ENCODE measurements around the gene UCP2. TPM values are rescaled to one million over a fixed set of nuclear protein-coding genes. Genes with fewer than 3 reads are reported as not detected.

Gene UCP2, protein sequence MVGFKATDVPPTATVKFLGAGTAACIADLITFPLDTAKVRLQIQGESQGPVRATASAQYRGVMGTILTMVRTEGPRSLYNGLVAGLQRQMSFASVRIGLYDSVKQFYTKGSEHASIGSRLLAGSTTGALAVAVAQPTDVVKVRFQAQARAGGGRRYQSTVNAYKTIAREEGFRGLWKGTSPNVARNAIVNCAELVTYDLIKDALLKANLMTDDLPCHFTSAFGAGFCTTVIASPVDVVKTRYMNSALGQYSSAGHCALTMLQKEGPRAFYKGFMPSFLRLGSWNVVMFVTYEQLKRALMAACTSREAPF
- polyA plus RNA-seq (2013, experiment 1 of 2), result 47.4 TPM
- 47.6 TPM for polyA plus RNA-seq (2013, experiment 2 of 2)

DNA sequence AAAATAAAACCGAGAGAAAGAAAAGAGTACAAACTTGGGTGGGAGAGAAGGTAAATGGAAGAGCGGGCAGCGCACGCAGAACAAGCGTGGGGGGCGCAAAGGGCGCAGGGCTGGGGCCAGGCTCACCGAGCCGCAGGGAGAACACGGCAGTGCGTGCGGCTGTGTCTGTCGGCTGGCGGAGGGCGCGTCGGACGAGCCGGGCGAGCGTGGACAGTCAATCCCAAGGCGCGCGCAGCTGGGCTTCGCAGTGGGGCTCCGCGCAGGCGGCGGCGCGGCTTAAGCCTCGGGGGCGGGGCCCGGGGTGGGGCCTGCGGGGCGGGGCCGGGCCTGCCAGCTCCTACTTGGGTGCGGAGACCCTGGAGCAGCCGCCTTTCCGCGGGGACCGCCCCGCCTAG lies at the start of gene UCP2:
Gene UCP2, minus strand, starts transcription at position 249 of the 395 bp plus-strand sequence. CDS start 4,465 bp downstream, outside the sequence.
- Histone ChIP-seq H3K79me2 (ENCODE audit: control insufficient read depth, insufficient read depth, low read length) (peaks cover 7% of the 10 kb centered on the region), H3K18ac (ENCODE audit: low read length) (peak within 1 kb of the TSS; percentile 53), H3K27ac (ENCODE audit: low read depth, low read length) (peak within 1 kb of the TSS; percentile 31), H3K4me1 (ENCODE audit: control insufficient read depth, low read depth, low read length) (peaks cover 16% of the 10 kb centered on the region), H3K4ac (ENCODE audit: low read depth, low read length) (peak within 1 kb of the TSS; percentile 22), H4K5ac (ENCODE audit: low read length) (peak within 1 kb of the TSS; percentile 59), H4K8ac (ENCODE audit: low read depth, low read length) (no peak within 1 kb of the TSS), H3K56ac (ENCODE audit: low read length) (peak within 1 kb of the TSS; percentile 96), H2AK5ac (ENCODE audit: low read length) (peak within 1 kb of the TSS; percentile 98), H3K36me3 (ENCODE audit: control insufficient read depth, insufficient read depth, low read length) (peaks cover 8% of the 10 kb centered on the region), H2BK120ac (ENCODE audit: low read depth, low read length) (no peak within 1 kb of the TSS), H3K9ac (ENCODE audit: low read length) (peak within 1 kb of the TSS; percentile 89), H2BK15ac (replicated peaks; ENCODE audit: low read depth) (no peak within 1 kb of the TSS), H3K4me3 (ENCODE audit: low read length) (peak within 1 kb of the TSS; percentile 73), H2BK5ac (ENCODE audit: low read length) (peak within 1 kb of the TSS; percentile 62), H3K23ac (ENCODE audit: low read length) (peak within 1 kb of the TSS; percentile 45), H3K27me3 (ENCODE audit: insufficient read depth, low read length, poor library complexity) (no peaks in the 10 kb centered on the region), H3K79me1 (ENCODE audit: low read length) (peaks cover 10% of the 10 kb centered on the region), H3K4me2 (ENCODE audit: low read length) (peak within 1 kb of the TSS; percentile 84)
- no CpG with 5 or more reads among the region's 43 CpGs for WGBS (ENCODE audit: extremely low coverage, insufficient coverage, low lambda C conversion rate)
- DNase-seq, result no peak

DNA sequence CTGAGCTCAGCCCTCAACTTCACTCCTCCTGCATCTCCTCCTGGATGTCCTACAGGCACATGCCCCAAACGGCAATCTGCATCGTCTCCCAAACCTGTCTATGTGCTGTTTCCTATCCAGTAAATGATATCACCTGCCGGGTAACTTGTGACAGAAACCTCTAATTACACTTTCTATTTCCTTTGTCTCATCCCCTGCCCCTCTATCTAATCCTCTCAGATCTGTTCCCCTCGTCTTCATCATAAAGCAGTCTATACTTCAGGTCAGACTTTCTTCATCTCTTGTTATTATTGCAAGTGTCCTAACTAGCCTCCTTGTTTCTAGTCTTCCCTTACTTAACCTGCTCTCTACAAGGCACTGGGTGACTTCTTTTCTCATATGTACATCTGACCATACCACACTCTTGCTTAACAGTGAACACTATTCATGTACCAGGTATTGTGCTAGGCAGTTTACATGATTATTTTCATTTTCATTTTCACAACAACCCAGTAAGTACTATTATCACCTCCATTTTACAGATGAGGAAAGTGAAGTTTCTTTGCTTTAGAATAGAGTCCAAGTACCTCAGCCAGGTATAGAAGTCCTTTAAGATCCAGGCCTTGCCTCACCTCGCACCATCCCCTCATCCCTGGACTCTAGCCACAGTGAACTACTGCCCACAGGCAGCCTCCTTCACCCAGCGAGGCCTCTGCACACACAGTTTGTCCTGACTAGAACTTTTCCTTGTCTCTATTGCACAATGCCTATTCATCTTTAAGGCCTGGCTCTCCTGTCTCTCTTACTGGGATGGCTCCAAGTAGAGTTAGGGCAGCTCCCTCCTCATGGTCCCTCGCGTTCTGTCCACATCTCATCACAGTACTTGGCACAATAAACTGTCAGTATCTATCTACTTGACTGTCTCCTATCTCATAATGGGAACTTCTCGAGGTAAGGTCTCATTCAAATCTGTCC lies 48.4 kb upstream of the UCP2 start:
- no peak overlapping the region for H2BK15ac ChIP-seq (replicated peaks; ENCODE audit: low read depth)
- no peak overlapping the region for H3K56ac ChIP-seq (ENCODE audit: low read length)
- H3K23ac ChIP-seq (ENCODE audit: low read length), result no peak overlapping the region
- H2BK120ac ChIP-seq (ENCODE audit: low read depth, low read length), result no peak overlapping the region
- H3K79me2 ChIP-seq (ENCODE audit: control insufficient read depth, insufficient read depth, low read length), result no peaks in the 10 kb centered on the region
- H3K4me2 ChIP-seq (ENCODE audit: low read length), result no peak overlapping the region
- no peak overlapping the region for H4K5ac ChIP-seq (ENCODE audit: low read length)
- no peak for DNase-seq
- H3K18ac ChIP-seq (ENCODE audit: low read length), result no peak overlapping the region
- no peak overlapping the region for H3K27ac ChIP-seq (ENCODE audit: low read depth, low read length)
- WGBS (ENCODE audit: extremely low coverage, insufficient coverage, low lambda C conversion rate), result no CpG with 5 or more reads among the region's 9 CpGs
- H2BK5ac ChIP-seq (ENCODE audit: low read length), result no peak overlapping the region
- H3K4me1 ChIP-seq (ENCODE audit: control insufficient read depth, low read depth, low read length), result no peaks in the 10 kb centered on the region
- H3K27me3 ChIP-seq (ENCODE audit: insufficient read depth, low read length, poor library complexity), result no peaks in the 10 kb centered on the region
- no peaks in the 10 kb centered on the region for H3K79me1 ChIP-seq (ENCODE audit: low read length)
- no peak overlapping the region for H2AK5ac ChIP-seq (ENCODE audit: low read length)
- no peak overlapping the region for H3K4ac ChIP-seq (ENCODE audit: low read depth, low read length)
- H4K8ac ChIP-seq (ENCODE audit: low read depth, low read length), result no peak overlapping the region
- H3K36me3 ChIP-seq (ENCODE audit: control insufficient read depth, insufficient read depth, low read length), result no peaks in the 10 kb centered on the region
- H3K9ac ChIP-seq (ENCODE audit: low read length), result no peak overlapping the region
- H3K4me3 ChIP-seq (ENCODE audit: low read length), result no peak overlapping the region

DNA sequence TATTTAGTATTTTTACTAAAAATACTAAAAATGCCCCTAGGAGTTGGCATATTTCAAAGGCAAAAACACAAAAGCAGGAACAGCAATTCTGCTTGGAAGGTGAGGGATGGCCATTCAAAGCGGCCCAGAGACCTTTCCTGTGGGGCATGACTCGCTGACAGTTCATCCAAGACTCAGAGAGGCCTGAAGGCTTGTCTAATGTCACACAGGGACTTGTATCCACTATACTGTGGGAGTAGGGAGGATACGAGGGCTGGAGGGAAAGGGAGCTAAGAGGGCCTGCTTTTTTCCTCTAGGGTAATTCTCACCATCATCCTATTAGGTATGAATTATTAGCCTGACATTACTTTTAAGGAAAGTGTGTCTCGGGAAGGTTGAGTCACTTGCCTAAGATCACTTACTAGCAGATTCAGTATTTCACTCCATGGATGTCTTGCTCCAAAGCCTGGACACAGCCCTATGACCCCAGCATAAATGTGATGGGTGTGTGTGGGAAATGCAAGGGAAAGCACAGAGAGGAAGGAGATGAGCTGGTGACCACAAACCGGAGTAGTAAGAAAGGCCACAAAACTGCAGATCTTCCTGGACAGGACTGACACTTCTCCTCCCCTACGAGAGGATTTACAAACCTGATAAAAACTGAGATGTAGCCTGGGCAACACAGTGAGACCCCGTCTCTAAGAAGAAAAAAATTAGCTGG lies 43.0 kb upstream of the UCP2 start:
- no peak overlapping the region for H4K8ac ChIP-seq (ENCODE audit: low read depth, low read length)
- H3K56ac ChIP-seq (ENCODE audit: low read length), result no peak overlapping the region
- H3K27ac ChIP-seq (ENCODE audit: low read depth, low read length), result no peak overlapping the region
- no peak overlapping the region for H3K23ac ChIP-seq (ENCODE audit: low read length)
- H3K9ac ChIP-seq (ENCODE audit: low read length), result no peak overlapping the region
- no peak overlapping the region for H3K4ac ChIP-seq (ENCODE audit: low read depth, low read length)
- no peak overlapping the region for H2AK5ac ChIP-seq (ENCODE audit: low read length)
- H3K4me1 ChIP-seq (ENCODE audit: control insufficient read depth, low read depth, low read length), result no peaks in the 10 kb centered on the region
- no peaks in the 10 kb centered on the region for H3K27me3 ChIP-seq (ENCODE audit: insufficient read depth, low read length, poor library complexity)
- H2BK120ac ChIP-seq (ENCODE audit: low read depth, low read length), result no peak overlapping the region
- WGBS (ENCODE audit: extremely low coverage, insufficient coverage, low lambda C conversion rate), result no CpG with 5 or more reads among the region's 7 CpGs
- no peaks in the 10 kb centered on the region for H3K79me2 ChIP-seq (ENCODE audit: control insufficient read depth, insufficient read depth, low read length)
- no peak overlapping the region for H3K4me3 ChIP-seq (ENCODE audit: low read length)
- no peaks in the 10 kb centered on the region for H3K79me1 ChIP-seq (ENCODE audit: low read length)
- H4K5ac ChIP-seq (ENCODE audit: low read length), result no peak overlapping the region
- no peak overlapping the region for H3K4me2 ChIP-seq (ENCODE audit: low read length)
- no peak overlapping the region for H3K18ac ChIP-seq (ENCODE audit: low read length)
- no peak overlapping the region for H2BK5ac ChIP-seq (ENCODE audit: low read length)
- no peak for DNase-seq
- no peaks in the 10 kb centered on the region for H3K36me3 ChIP-seq (ENCODE audit: control insufficient read depth, insufficient read depth, low read length)
- H2BK15ac ChIP-seq (replicated peaks; ENCODE audit: low read depth), result no peak overlapping the region

DNA sequence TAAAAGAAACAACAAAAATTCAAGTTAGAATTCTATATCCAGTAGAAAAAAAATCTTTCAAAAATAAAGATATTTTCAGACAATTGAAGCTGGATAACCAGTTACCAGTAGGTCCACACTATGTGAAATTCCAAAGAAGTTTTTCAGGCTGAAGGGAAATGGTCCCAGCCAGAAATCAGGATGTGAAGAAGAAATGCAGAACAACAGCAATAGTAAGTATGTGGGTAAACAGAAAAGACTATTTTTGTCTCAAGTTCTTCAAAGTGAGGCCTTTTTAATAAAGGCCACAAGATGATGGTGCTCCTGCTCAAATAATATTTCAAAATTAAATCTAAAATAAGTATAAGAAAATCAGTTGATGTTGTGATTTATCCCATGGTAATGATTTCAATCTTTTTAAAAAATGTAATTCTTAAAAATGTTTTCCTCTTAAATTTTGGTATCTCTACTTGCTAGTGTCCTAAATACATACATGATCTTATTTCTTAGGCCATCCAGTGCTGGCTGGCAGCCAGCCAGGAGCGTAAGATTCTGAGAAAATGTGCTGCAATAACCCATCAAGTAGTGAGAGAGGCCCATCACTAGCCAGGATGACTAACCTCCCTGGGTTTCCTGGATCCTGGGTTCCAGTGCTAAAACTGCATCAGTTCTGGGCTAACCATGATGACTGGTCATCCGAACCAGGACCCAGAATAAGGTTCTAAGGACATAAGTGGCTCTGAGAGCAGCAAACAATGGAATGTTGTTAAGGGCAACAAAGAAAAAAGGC lies 41.8 kb upstream of the UCP2 start:
- Histone ChIP-seq H3K27me3 (ENCODE audit: insufficient read depth, low read length, poor library complexity) (no peaks in the 10 kb centered on the region), H2AK5ac (ENCODE audit: low read length) (no peak overlapping the region), H3K23ac (ENCODE audit: low read length) (no peak overlapping the region), H3K18ac (ENCODE audit: low read length) (no peak overlapping the region), H3K4me1 (ENCODE audit: control insufficient read depth, low read depth, low read length) (no peaks in the 10 kb centered on the region), H3K4ac (ENCODE audit: low read depth, low read length) (no peak overlapping the region), H2BK15ac (replicated peaks; ENCODE audit: low read depth) (no peak overlapping the region), H4K5ac (ENCODE audit: low read length) (no peak overlapping the region), H3K9ac (ENCODE audit: low read length) (no peak overlapping the region), H3K79me2 (ENCODE audit: control insufficient read depth, insufficient read depth, low read length) (no peaks in the 10 kb centered on the region), H3K79me1 (ENCODE audit: low read length) (no peaks in the 10 kb centered on the region), H3K56ac (ENCODE audit: low read length) (no peak overlapping the region), H4K8ac (ENCODE audit: low read depth, low read length) (no peak overlapping the region), H2BK5ac (ENCODE audit: low read length) (no peak overlapping the region), H2BK120ac (ENCODE audit: low read depth, low read length) (no peak overlapping the region), H3K36me3 (ENCODE audit: control insufficient read depth, insufficient read depth, low read length) (no peaks in the 10 kb centered on the region), H3K27ac (ENCODE audit: low read depth, low read length) (no peak overlapping the region), H3K4me2 (ENCODE audit: low read length) (no peak overlapping the region), H3K4me3 (ENCODE audit: low read length) (no peak overlapping the region)
- no CpG with 5 or more reads among the region's 2 CpGs for WGBS (ENCODE audit: extremely low coverage, insufficient coverage, low lambda C conversion rate)
- no peak for DNase-seq

DNA sequence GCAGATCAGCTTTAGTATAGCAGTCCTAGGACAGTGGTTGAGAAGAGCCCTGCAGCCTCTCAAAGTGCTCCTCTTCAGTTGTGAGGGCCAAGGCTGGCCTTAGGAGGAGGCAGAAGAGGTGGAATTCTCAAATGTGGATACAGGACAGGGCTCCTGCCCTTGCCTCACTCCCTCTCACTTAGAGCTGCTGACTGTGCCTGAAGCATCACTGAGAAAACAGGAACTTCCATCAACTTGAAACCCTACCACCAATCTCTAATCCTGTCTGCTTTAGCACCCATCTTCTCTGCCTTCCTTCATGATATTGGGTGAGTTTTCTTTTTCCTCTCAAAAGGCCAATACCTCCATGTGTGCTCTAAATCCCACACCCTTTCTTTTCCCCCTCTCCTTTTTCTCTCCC lies 40.6 kb upstream of the UCP2 start:
- no peak overlapping the region for H4K8ac ChIP-seq (ENCODE audit: low read depth, low read length)
- no peak overlapping the region for H2BK120ac ChIP-seq (ENCODE audit: low read depth, low read length)
- H3K4me1 ChIP-seq (ENCODE audit: control insufficient read depth, low read depth, low read length), result no peaks in the 10 kb centered on the region
- H3K18ac ChIP-seq (ENCODE audit: low read length), result no peak overlapping the region
- no peak overlapping the region for H3K9ac ChIP-seq (ENCODE audit: low read length)
- H3K4ac ChIP-seq (ENCODE audit: low read depth, low read length), result no peak overlapping the region
- no peak overlapping the region for H3K23ac ChIP-seq (ENCODE audit: low read length)
- DNase-seq, result no peak
- H3K79me2 ChIP-seq (ENCODE audit: control insufficient read depth, insufficient read depth, low read length), result no peaks in the 10 kb centered on the region
- no peak overlapping the region for H3K56ac ChIP-seq (ENCODE audit: low read length)
- no peaks in the 10 kb centered on the region for H3K27me3 ChIP-seq (ENCODE audit: insufficient read depth, low read length, poor library complexity)
- no peak overlapping the region for H2BK15ac ChIP-seq (replicated peaks; ENCODE audit: low read depth)
- H3K79me1 ChIP-seq (ENCODE audit: low read length), result no peaks in the 10 kb centered on the region
- H3K4me3 ChIP-seq (ENCODE audit: low read length), result no peak overlapping the region
- H3K27ac ChIP-seq (ENCODE audit: low read depth, low read length), result no peak overlapping the region
- no peaks in the 10 kb centered on the region for H3K36me3 ChIP-seq (ENCODE audit: control insufficient read depth, insufficient read depth, low read length)
- no peak overlapping the region for H2AK5ac ChIP-seq (ENCODE audit: low read length)
- H2BK5ac ChIP-seq (ENCODE audit: low read length), result no peak overlapping the region
- no peak overlapping the region for H4K5ac ChIP-seq (ENCODE audit: low read length)
- no peak overlapping the region for H3K4me2 ChIP-seq (ENCODE audit: low read length)
